NCI-H1105 (cell line): Measurements from ENCODE around the gene RBSN.

ENCODE experiments used
- DNase-seq: peaks from one replicate; lab custom pipeline; 2025; lab: John Stamatoyannopoulos, UW

RBSN gene

DNA sequence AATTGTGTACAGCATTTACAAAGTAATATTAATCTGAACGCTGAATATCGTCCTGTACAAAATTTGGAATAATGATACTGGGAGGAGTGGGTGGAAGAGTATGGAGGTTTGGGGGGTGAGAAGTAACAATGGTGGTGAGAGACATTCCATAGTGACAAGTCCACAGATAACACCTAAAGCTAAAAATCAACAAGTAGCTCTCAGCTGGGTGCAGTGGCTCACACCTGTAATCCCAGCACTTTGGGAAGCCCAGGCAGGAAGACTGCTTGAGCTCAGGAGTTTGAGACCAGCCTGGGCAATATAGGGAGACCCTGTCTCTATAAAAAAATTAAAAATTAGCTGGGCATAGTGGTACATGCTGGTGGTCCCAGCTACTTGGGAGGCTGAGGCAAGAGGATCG is 38.9 kb downstream of the RBSN start:
- no peak for DNase-seq

DNA sequence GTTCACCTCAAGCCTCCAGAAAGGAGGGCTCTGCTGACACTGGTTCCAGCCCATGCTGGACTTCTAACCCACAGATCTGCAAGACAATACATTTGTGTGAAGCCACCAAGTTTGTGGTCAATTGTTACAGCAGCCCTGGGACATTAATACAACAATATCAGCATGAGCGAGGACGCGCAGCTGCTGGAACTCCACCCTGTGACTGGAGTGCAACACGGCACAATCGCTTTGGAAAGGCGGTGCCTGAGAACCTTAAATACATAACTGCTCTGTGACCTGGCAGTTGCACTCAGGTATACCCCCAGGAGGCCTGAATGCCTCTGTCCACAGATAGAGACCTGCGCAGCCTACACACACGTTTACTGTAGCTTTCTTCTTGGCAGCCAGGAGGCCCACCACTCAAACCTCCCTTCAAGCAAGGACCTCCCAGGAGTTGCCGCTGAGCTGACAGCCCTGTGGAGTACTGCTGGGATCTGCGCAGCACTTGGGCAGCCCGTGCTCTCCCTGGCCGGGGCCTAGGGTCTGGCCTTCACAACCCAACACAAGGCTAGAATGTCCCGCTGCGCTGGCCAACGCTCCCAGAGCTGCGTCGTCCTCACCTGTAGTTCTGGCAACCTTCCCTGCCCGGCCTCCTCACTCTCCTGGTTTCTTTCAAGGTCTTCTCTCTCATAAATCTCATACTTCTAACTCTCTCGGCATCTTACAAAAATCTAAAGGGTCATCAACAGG is 42.1 kb downstream of the RBSN start:
- DNase-seq, result no peak

DNA sequence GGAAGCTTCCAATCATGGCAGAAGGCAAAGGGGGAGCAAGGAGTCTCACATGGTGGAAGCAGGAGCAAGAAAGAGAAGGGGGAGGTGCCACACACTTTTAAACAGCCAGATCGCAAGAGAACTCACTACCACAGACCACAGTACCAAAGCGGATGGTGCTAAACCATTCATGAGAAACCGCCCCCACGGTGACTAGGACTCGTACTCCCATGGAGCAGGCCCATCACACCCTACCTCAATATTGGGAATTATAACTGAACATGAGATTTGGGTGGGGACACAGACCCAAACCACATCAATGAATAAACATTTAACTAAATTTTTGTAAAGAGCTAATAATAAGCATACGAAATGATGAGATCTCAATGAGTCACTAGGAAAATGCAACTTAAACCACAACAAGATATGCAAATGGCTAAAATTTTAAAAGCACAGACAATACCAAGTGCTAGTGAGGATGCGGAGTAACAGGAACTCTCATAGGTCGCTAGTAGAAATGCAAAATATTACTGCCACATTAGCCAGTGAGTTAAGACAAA is 43.9 kb downstream of the RBSN start:
- DNase-seq, result no peak

DNA sequence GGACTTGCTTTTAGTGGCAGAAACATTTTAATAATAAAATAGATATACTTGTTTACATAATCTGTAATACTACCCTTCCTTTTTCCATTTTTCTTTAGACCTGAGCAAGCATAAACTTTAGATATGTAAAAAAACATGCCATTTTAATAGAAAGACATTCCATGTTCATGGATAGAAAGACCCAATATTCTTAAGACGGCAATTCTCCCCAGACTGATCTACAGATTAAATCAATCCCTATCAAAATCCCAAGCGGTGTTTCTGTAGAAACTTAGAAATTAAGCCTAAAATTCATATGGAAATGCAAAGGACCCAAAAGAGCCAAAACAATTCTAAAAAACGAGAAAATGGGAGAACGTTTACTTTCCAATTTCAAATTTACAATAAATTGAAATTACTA is 45.4 kb downstream of the RBSN start:
- no peak for DNase-seq

DNA sequence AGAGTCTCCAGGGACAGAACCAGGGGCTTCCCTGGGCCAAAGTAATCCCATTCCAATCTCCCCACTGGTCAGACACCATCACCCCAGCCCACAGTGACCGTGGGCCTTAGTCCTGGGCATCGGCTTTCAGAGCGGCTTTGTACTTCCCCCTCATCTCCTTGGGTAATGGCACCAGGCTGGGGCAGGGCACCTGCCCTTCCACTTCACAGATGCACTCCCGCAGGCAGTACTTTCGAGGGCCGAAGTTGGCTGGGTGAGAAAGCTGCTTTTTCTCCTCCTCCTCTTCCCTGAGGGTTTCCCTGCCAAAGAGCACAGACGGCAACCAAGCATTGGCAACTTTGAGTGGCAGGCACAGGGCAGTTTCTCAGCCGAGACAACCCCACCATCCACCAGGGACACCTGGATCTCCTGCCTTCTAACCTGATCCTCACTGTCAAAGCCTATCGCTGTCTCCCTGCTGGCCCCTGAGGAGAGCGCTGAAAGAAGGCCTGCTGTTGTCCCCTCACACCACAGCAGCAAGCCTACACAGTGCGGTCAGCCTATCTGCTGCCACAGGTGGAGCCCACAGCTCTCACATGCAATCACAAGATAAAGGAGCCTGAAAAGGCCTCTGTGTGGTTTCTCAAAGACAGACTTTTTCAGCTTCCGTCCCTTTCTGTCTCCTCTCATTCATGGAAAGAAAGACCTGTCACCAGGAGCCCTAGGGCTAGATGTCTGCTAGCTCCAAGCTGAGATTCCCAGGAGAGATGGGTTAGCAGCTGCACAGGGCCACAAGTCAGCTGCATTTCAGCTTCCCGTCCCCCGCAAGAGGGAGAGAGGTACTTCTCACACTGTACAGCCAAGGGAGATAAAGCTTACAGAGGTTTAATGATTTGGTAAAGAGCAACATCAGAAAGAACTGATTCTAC is 46.4 kb downstream of the RBSN start:
- no peak for DNase-seq

DNA sequence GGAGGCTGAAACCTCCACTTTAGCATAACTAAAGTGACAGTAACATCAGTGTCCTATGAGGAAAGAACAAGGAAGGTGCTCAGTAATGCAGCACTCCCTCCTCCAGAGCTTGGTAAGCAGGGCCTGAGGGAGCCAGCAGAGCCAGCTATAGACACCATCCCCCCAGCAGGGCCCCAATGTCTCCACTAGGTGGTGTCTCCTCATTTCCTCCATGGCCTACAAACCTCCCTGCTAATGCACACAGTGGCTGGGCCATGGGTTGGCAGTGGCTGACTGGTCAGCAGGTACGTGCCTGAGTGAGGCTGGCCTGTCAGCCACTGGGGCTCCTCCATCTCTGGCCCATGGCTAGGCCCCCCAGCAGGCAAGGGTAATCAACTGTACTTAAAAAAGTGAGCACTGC is 47.4 kb downstream of the RBSN start:
- no peak for DNase-seq

DNA sequence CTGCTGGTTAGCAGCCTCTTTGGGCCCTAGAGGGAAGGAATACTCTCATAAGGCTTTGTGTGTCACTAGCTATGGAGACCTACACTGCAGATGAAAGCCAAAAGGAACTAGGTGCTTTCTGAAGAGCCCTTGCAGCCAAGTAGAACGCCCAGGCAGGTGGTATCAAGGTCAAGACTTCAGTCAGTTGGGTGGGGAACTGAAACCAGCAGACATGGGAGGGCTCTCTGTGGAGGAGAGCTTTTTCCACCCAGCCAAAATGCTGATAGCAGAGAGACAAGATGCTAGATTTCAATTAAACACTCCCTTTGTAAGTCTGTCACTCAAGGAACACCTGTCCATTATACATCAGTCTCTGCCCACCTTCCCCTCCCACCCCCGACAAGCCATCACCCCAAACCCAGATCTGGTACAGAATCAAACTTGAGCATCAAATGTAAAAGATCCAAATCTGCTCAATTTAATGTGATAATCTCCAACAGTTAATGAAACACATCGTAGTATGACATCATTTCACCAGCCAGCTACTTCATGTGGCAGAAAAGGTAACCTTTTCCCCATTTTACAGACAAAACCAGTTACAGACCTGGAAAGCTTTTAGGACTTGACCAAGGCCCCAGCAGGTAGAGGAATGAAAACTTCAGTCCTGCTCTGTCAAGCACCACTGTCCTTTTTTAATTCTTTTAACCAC is 48.4 kb downstream of the RBSN start:
- DNase-seq, result no peak

DNA sequence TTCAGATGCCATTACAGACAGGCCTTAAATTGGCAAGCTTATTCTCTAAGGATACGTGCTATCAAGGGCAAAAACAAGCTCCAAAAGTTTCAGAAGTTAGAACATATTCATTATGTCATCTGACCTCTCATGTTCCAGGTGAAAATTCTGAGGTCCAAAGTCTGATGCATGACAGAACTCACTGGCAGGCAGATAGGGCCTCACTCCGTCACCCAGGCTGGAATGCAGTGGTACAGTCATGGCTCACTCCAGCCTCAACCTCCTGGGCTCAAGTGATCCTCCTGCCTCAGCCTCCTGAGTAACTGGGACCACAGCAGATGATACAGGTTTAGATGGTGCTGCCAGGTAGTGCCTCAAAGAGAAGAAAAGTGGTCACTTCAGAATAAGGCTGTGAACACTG is 49.4 kb downstream of the RBSN start:
- no peak for DNase-seq

DNA sequence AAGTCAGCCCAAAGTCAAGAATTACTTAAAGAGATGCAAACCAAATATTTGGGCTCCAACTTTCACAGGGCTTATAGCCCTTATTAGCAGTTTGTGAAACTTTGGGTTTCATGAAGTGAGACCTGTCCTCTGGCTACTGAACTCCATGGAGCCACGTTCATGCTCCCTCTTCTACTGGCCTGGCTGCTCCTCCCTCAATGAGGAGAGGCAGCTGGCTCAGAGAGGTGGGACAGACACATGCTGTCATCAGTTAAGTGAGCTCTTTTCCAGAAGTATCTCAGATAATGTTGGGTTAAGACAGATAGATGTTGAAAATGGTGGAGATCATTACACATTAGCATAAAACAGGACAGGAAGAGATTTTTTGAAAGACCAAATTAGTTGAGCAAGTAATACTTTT is 53.3 kb downstream of the RBSN start:
- DNase-seq, result no peak

DNA sequence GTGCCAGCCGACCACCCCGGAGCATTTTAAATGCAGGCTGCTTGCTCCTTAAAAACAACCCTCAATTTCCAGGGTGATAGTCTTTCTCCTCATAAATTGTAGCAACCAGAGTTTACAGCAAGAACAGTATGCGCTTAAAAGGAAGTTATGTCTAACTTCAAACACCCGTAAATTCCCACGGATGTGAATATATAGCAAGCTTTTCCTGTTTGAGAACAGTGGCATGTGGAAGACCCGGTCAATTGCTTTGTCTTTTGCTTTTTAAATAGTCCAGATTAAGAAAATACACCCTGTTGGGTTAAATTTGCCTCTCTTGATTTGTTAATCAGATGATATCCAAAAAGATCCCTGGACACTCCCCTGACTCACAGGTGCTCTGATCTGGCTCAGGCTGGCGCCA is 54.6 kb downstream of the RBSN start:
- no peak for DNase-seq

DNA sequence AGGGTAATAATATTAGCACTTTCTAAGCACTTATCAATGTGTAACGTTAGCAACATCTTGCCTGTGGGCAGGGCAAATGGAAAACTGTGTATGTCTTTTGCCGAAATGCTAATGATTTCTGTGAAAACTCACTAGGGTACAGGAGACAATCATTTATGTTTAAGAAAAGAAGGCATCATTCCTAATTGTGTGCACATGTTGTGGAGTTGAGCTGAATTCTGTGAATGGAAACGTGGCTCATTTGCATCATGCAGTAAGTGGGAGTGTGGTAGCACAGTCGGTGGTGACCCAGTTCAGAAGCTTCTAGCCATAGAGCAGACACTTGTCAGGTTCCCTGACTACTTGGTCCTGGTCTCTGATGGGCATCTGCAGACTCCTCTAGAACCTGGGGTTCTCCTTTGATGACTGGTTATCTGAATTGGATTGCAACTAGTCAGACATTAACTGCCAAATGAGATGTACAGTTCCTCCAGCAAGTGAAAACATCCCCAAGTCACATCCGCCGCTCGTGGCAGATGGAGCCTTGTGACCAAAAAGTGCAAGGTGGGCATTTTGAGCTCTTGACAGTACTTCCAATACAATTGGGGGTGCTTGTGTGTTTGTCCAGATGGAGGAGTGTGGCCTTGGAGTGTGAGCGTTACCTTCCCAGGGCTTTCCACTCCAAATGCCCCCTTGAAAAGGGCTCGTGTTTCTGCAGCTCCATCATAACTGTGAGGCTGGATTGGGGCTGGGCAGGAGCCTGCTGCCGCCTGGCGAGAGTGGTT is 55.4 kb downstream of the RBSN start:
- no peak for DNase-seq

DNA sequence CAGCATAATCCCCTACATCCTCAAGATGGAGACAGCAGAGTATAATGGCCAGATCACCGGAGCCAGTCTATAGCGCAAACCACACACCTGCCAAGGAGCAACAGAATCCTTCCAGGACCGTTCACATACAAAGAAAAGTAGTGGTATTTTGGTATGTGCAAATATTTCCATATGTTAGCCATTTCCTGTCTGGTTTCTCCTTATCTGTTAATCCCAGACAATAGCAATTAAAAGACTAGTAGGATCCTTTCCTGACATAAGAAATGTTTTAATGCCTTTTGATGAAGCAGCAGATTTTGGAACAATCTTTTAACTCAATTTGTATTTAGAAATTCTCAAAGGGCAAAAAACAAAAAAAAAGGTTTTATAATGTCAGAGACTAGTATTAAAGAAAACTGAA is 56.0 kb downstream of the RBSN start:
- DNase-seq, result no peak

DNA sequence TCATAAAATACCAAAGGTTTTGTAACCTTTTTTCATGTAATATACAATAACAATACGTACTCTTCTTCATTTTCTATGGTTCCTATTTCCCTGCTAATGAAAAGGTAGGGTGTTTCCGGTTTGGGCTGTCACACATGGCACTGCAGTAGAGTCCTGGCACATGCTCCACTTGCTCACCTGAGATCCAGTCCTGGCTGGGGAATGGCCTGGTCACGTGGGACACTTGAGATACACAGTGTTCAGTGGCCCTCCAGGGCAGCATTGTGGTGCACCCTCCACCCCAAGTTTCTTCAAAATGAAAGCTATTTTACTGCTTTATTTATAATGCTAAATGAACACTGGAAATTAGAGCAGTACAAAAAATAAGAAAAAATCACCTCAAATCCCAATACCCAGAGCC is 57.0 kb downstream of the RBSN start:
- no peak for DNase-seq

DNA sequence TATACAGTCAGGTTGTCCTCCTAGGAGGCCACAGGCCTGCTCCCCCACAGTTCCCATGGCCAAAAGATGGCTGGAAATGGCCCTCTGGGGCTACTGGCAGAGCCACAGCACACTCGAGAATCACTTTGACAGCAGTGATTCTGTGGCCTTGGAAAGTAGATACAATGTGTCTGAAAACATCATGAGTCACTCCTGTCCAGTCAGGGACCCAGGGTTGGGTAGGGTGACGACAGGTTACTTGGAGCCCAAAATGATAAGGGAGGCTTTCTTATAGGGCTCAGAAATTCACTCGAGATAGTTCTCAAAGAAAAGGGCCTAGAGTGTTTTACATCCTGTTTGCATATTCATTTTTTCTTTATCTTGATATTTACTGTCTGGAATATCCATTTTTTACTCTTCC is 58.1 kb downstream of the RBSN start:
- no peak for DNase-seq

DNA sequence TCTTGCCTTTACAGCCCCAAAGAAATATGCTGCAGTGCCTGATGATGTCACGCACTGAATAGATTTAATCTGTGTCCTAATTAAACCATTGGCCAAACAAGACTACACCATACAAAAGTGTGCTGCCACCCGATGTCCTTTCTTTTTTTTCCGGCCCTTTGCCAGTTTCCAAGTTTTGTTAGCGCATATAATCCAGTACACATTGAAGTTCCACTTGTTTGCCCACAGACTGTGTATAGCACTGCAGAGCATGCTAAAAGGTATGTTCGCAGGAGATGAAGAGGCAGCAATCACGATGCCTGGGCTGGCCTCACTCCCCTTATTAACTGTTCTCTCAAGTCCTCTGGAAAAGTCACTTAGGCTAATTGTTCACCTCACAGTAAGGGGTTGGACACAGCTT is 60.6 kb downstream of the RBSN start:
- no peak for DNase-seq

DNA sequence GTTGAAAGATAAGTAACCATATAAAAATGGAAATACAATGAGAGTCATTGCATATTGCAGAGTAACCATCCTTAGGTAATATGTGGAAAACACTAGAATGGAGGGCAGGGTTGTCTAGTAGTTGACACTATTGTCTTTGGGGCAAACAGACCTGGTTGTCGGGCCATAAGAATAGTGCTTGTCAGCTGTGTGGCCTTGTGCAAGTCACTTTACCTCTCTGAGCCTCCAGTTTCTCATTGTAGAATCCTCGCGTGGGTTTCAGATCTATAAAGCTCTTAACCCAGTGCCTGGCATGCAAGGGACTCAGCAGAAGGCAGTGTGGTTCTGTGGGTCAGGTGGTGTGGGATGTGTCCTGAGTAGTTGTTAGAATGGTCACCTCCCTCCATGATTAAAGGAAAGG is 65.8 kb downstream of the RBSN start:
- no peak for DNase-seq

DNA sequence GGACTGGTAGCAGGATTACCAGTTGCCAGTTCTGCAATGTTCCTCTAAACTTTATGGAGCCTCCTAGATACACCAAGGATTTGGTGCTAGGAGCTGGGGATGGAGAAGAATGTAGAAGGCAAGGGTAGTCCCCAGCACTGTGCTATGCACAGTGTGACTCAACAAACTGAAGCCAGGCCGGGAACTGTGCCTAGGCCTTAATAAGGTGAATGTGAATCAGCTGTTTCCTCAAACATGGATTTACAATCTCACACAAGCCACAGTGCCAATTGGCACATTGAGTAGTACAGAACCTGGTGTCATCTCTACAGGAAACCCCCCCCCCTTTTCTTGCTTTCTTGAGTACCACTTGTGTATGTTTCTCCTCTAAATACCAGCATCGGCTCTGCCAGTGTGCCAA is 66.3 kb downstream of the RBSN start:
- DNase-seq, result no peak

DNA sequence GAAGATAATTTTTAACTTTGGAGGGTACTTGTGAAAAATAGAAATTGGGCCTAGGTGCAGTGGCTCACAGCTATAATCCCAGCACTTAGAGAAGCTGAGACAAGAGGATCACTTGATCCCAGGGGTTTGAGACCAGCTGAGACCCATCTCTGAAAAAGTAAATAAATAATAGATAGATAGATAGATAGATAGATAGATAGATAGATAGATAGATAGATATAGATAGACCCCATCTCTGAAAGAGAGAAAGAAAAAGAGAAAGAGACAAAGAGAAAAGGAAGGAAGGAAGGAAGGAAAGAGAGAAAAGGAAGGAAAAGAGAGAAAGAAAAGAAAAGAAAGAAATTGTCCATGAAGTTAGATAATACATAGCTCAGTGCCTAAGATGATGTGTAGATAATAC is 69.3 kb downstream of the RBSN start:
- DNase-seq, result no peak

DNA sequence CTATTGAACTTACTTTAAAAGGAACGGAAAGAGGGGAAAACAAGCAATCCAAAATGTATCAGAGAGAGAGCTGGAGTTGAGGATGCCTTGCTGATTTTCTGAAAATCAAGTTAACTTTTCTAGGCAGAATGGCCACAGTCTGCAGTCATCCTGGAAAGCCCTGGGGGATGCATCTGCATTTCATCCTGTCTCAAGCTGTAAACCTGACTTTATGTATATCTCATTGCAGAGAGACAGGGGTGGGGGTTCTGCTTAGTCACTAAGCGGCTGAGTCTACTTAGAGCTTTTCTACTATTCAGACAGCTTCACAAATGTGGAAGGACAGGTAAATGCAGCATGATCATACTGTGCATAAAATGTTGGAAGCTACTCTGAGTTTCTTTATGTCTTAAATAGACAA is 75.2 kb downstream of the RBSN start:
- no peak for DNase-seq

DNA sequence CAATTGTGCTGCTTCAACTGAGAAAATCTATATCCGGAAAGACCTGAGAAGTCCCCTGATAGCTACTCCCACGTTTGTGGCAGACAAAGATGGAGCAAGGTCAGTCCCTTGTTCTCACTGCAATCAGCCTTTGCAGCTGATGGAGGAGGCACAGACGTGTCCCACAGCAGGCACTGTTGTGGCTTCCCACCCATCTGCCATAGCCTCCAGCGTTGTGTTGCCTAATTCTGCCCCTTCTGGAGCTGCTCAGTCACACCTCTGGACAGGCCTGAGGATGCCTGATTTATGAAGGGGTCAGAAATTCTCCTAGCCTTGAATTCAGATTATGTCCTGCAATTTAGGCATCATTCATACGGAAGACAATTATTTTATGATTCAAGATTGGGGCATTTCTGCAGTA is 75.7 kb downstream of the RBSN start:
- no peak for DNase-seq
